ENCODE measurements around the gene SNRPA1.

Gene SNRPA1

GRCh38 chr15:101233651-101234280 lies 61.3 kb downstream of the SNRPA1 start:
- DNase-seq: no peak

- no peak for DNase-seq
Observed at GRCh38 chr15:101232677-101233076, 62.4 kb downstream of the SNRPA1 start.
